A549 treated with dexamethasone at 1 μM for 4 hours (cell line): ENCODE data around the gene FUOM. TPM values are rescaled to one million over a fixed set of nuclear protein-coding genes. Genes with fewer than 3 reads are reported as not detected.

Source experiments
- total RNA-seq: library from RNA; stranded (reverse); fragments of 200-300 nt; extraction: Qiagen RNA extraction; gene quantifications from 5 replicates; pipeline ENCODE4 v1.2.3, GENCODE V29; 2022

The FUOM gene
- total RNA-seq, result 11.3 to 14.6 TPM (median 13.2 TPM) in 5 replicates

DNA sequence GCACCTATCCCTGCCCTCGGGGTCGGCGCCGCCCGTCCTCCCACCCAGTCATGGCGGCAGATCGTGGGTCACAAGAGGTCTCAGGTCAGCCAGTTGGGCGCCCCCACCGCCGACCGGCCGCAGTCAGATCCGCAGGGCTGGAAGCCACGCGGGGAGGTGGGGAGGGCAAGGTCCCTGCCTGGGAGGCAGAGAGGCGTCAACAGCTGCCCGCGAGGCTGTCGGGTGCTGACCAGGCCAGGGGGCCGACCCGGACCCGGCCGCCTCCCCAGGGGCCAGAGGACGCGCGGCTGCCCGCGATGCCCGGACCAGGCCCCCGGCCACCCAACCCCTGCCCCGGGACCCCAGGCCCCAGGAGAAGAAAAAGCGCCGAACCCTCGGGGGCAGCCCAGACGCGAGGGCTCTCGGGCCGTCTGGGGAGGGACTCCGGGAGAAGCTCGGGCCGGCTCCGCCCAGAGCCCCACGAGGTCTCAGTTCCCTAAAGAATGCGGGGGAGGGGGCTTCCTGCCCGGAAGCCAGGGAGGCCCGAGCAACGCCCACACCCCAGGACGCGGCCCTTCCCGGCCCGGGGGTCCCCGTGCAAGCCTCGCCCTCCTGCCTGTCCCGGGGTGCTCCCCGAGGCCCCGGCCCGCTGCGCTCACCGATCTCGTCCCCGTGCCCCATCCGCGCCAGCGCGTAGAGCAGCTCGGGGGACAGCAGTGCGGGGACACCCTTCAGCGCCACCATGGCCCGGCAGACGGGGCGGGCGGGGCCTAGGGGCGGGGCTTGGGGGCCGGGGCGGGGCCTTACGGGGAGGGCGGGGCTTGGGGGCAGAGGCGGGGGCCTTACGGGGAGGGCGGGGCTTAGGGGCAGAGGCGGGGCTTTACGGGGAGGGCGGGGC is at the start of gene FUOM:
FUOM (minus strand) TSS at position 735 of the 877 bp plus-strand sequence; CDS start at position 723, 12 bp downstream.

GRCh38 chr10:133394064-133394663 is 36.3 kb upstream of the FUOM start, which contains the start of gene MTG1:
MTG1 (plus strand) TSS chr10:133394157; CDS start chr10:133394221, 64 bp downstream.

GRCh38 chr10:133379152-133379800 is 21.5 kb upstream of the FUOM start, which contains the start of gene PAOX:
PAOX (plus strand) TSS chr10:133379262; CDS start chr10:133379317, 55 bp downstream.

DNA sequence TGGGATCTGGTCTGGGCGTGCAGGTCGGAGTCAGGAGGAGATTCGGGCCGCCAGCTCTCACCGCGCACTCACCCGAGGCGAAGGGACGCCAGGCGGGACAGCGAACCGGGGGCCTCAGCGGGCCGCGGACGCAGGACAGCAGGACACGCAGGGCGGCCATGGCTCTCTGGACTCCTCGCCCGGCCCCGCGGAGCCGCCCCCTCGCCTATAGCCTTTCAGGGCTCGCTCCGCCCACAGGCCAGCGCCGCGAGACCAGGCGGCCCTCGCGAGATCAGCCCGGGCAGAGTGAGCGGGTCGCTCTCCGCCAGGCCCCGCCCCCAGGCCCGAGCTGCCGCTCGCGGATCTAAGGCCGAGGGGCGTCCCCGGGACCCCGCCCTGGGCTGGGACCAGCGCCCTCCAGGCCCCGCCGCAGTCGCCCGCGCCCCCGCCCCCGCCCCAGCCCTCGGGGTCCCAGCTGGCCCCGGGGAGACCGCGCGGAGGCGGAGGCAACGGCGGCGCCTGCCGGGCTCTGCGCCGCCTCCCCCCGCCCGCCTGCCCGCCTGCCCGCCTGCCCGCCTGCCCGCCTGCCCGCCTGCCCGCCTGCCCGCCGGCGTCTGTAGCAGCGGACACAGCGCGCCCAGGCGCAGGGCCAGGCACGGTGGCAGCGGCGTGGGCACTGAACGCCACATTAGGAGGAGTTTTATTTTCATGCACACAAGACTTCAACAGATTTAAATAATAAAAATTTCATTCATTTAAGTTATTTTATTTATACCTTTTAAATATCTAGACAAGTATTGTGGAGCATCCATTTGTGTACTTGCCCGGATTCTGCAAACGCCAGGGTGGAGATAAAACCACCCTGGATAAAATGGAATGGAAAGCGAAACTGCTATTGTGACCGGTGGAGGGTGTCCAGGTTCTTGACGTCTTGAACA is 15.6 kb upstream of the FUOM start, which contains the start of gene ECHS1:
ECHS1 (minus strand) TSS at position 181 of the 917 bp plus-strand sequence; CDS start at position 160, 21 bp downstream.

DNA sequence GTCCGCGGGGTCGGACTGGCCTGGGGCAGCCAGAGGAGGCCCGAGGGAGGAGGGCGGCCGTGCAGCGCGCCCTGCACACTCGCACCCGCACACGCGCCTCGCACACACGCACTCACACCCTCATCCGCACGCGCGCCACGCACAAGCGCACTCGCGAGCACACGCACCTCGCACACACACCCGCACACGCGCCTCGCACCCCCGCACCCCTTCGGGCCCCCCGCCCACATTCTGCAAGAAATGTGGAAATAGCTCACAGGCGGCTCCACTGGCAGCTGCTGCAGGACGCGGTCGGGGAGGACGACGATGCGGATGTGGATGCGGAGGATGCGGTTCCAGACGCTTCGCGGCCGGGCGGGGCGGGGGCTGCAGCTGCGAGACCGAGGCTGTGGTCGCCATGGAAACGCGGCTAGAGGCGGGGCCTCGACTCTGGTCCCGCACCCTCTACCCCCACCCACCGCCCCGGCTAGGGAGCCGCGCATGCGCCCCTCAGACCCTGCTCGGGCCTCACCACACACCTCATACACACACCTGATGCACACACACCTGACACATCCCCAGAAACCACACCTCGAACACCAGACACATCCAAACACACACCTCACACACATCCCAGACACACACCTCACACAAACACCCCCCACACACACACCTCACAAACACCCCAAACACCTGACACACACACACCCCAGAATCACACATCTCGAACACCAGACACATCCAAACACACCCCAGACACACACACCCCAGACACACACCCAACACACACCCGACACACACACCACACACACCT is 21.0 kb downstream of the FUOM start, which contains the start of gene CALY:
CALY (minus strand) TSS at position 320 of the 793 bp plus-strand sequence. CDS start 7,907 bp downstream, outside the sequence.

DNA sequence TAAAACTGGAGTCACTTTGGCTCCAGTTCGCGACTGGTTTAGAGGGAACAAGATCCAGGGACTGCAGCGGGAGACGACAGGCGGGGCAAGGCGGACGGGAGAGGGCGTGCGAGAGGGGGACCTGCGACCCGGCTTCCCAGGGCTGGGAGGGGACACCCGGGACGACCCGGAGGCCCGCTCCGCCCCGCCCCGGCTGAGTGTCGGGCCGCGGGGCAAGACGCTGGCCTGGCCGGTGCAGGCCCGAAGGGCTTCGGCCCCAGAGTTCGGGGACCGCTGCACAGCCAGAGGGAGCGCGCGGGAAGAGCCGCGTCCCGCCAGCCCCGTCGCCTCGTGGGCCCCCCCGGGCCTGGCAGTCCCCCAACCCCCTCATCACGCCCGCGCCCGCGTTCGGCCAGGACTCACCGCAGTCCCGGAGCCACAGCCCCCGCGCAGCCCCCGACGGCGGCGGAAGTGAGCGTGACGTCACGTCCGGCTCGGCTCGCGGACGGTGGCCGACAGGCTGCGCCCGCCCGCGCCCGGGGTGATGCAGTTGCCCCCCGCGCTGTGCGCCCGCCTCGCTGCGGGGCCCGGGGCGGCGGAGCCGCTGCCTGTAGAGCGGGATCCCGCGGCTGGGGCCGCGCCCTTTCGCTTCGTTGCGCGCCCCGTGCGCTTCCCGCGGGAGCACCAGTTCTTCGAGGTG is 49.3 kb downstream of the FUOM start, which contains the start of the genes TUBGCP2 and ZNF511:
TUBGCP2 (minus strand) TSS at position 452 of the 679 bp plus-strand sequence. CDS start 5,931 bp downstream, outside the sequence.
ZNF511 (plus strand) TSS at position 494 of the 679 bp plus-strand sequence; CDS start at position 524, 30 bp downstream.

Other genes with a start within 250 kb of the FUOM start
- 0.60 to 1.5 TPM (median 1.3 TPM) in 5 replicates for gene KNDC1, start 197.8 kb downstream of the FUOM start, total RNA-seq
- not detected in 5 replicates for gene UTF1, start 127.8 kb downstream of the FUOM start, total RNA-seq
- not detected in 5 replicates for gene VENTX, start 120.2 kb downstream of the FUOM start, total RNA-seq
- gene ADAM8, start 81.2 kb downstream of the FUOM start, total RNA-seq, result 1.2 to 2.9 TPM (median 2.6 TPM) in 5 replicates
- 36.0 to 38.5 TPM (median 37.2 TPM) in 5 replicates for gene TUBGCP2, start 49.1 kb downstream of the FUOM start, total RNA-seq
- gene ZNF511, start 49.1 kb downstream of the FUOM start, total RNA-seq, result 60.8 to 75.5 TPM (median 68.0 TPM) in 5 replicates
- gene CALY, start 21.1 kb downstream of the FUOM start, total RNA-seq, result 0.30 to 0.52 TPM (median 0.46 TPM) in 5 replicates
- 0.09 to 0.21 TPM (median 0.13 TPM) in 3 of 5 replicates, not detected in the others for gene PRAP1, start 10.6 kb downstream of the FUOM start, total RNA-seq
- 130 to 143 TPM (median 133 TPM) in 5 replicates for gene ECHS1, start 15.3 kb upstream of the FUOM start, total RNA-seq
- 1.4 to 2.5 TPM (median 2.0 TPM) in 5 replicates for gene PAOX, start 21.2 kb upstream of the FUOM start, total RNA-seq
- 37.9 to 48.9 TPM (median 47.8 TPM) in 5 replicates for gene MTG1, start 36.1 kb upstream of the FUOM start, total RNA-seq
- 0.30 to 0.41 TPM (median 0.33 TPM) in 5 replicates for gene SPRN, start 66.6 kb upstream of the FUOM start, total RNA-seq
- gene SCART1, start 95.9 kb upstream of the FUOM start, total RNA-seq, result 0.14 to 0.33 TPM (median 0.29 TPM) in 5 replicates
- 0.11 to 0.18 TPM (median 0.17 TPM) in 5 replicates for gene CYP2E1, start 169.3 kb upstream of the FUOM start, total RNA-seq
- not detected in 5 replicates for gene SYCE1, start 207.6 kb upstream of the FUOM start, total RNA-seq